Measurements from ENCODE around the gene NRSN2.

Gene NRSN2

DNA sequence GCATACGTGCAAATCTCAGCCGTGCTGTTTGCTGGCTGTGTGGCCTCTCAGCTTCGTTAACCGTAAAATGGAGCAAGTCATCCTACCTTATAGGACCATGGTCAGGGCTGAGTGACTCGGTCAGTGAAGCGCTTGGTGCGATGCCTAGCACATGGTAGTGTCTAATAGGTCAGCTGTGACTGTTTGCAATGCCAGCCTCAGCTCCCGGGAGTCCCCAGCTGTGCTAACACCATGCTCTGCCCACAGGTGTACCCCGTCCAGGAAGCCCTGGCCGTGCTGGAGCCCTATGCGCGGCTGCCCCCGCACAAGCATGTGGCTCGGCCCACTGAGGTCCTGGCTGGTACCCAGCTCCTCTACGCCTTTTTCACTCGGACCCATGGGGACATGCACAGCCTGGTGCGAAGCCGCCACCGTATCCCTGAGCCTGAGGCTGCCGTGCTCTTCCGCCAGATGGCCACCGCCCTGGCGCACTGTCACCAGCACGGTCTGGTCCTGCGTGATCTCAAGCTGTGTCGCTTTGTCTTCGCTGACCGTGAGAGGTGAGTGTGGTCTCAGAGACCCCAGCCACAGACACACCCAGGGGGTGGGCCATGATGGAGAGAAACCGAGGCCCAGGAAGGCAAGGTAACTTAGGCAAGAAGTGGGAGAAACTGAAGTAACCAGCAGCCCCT lies 44.3 kb downstream of the NRSN2 start:
- peak overlapping the region; percentile 99 for H3K27ac ChIP-seq
- TF ChIP-seq ZFX (IDR thresholded peaks at IDR 0.05; ENCODE audit: borderline replicate concordance), result no peak
- TF ChIP-seq, protein P1, sequence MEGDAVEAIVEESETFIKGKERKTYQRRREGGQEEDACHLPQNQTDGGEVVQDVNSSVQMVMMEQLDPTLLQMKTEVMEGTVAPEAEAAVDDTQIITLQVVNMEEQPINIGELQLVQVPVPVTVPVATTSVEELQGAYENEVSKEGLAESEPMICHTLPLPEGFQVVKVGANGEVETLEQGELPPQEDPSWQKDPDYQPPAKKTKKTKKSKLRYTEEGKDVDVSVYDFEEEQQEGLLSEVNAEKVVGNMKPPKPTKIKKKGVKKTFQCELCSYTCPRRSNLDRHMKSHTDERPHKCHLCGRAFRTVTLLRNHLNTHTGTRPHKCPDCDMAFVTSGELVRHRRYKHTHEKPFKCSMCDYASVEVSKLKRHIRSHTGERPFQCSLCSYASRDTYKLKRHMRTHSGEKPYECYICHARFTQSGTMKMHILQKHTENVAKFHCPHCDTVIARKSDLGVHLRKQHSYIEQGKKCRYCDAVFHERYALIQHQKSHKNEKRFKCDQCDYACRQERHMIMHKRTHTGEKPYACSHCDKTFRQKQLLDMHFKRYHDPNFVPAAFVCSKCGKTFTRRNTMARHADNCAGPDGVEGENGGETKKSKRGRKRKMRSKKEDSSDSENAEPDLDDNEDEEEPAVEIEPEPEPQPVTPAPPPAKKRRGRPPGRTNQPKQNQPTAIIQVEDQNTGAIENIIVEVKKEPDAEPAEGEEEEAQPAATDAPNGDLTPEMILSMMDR (IDR thresholded peaks at IDR 0.05), result no peak

- H3K27ac ChIP-seq, result peak overlapping the region; percentile 96
These were observed 46.4 kb downstream of the NRSN2 start for GRCh38 chr20:393296-393695.

DNA sequence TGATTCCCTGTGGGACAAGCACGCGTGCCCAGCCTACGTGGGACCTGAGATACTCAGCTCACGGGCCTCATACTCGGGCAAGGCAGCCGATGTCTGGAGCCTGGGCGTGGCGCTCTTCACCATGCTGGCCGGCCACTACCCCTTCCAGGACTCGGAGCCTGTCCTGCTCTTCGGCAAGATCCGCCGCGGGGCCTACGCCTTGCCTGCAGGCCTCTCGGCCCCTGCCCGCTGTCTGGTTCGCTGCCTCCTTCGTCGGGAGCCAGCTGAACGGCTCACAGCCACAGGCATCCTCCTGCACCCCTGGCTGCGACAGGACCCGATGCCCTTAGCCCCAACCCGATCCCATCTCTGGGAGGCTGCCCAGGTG lies 49.3 kb downstream of the NRSN2 start:
- TF ChIP-seq, protein P1 (IDR thresholded peaks at IDR 0.05), result no peak
- TF ChIP-seq ZFX (IDR thresholded peaks at IDR 0.05; ENCODE audit: borderline replicate concordance), result no peak
- H3K27ac ChIP-seq, result peak overlapping the region; percentile 96

DNA sequence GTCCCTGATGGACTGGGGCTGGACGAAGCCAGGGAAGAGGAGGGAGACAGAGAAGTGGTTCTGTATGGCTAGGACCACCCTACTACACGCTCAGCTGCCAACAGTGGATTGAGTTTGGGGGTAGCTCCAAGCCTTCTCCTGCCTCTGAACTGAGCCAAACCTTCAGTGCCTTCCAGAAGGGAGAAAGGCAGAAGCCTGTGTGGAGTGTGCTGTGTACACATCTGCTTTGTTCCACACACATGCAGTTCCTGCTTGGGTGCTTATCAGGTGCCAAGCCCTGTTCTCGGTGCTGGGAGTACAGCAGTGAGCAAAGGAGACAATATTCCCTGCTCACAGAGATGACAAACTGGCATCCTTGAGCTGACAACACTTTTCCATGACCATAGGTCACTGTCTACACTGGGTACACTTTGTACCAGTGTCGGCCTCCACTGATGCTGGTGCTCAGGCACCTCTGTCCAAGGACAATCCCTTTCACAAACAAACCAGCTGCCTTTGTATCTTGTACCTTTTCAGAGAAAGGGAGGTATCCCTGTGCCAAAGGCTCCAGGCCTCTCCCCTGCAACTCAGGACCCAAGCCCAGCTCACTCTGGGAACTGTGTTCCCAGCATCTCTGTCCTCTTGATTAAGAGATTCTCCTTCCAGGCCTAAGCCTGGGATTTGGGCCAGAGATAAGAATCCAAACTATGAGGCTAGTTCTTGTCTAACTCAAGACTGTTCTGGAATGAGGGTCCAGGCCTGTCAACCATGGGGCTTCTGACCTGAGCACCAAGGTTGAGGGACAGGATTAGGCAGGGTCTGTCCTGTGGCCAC lies 49.9 kb downstream of the NRSN2 start:
- H3K27ac ChIP-seq, result peak overlapping the region; percentile 96

GRCh38 chr20:397432-398237 lies 50.7 kb downstream of the NRSN2 start:
- TF ChIP-seq ZFX (IDR thresholded peaks at IDR 0.05; ENCODE audit: borderline replicate concordance), result no peak
- TF ChIP-seq, protein P1 (IDR thresholded peaks at IDR 0.05), result no peak

More for the DNA sequence above, 49.9 kb downstream of the NRSN2 start:
- TF ChIP-seq ZFX (IDR thresholded peaks at IDR 0.05; ENCODE audit: borderline replicate concordance), result no peak
- TF ChIP-seq, protein P1 (IDR thresholded peaks at IDR 0.05), result no peak

DNA sequence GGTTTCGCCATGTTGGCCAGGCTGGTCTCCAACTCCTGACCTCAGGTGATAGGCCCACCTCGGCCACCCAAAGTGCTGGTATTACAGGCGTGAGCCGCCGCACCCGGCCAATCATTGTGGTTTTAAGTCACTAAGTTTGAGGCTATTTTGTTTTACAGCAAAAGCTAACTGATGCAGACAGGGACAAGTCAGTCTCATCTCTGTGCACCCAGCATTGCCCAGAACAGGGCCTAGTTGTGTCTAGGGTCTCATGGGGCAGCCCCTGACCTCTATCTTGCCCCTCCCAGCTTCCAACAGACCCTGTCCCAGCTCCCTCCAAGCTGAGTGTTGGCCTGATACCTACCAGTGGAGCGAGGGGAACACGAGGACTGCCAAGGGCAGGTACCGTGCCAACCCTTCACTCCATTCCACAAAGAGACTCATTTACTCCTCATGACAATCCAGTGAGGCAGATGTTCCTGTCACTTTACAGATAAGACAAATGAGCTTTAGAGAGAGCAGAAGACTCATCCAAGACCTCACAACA lies 52.3 kb downstream of the NRSN2 start:
- peak overlapping the region; percentile 96 for H3K27ac ChIP-seq

More at GRCh38 chr20:397432-398237, 50.7 kb downstream of the NRSN2 start:
- peak overlapping the region; percentile 96 for H3K27ac ChIP-seq

DNA sequence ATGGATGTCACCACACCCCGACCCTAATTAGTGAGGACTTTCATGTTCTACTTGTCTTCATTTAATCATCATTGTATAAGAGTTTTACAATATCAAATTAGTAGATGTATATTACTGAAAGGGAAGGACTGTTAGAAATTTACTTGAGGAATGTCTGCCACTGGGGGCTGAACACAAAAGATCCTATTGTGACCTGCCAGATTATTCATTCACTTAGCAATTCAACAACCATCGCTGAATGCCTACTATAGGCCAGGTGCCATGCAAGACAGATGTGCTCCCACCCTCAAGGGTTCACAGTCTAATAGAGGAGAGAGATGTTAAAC lies 53.2 kb downstream of the NRSN2 start:
- TF ChIP-seq, protein P1 (IDR thresholded peaks at IDR 0.05), result no peak
- TF ChIP-seq ZFX (IDR thresholded peaks at IDR 0.05; ENCODE audit: borderline replicate concordance), result no peak
- H3K27ac ChIP-seq, result peak overlapping the region; percentile 96

More for the DNA sequence above, 52.3 kb downstream of the NRSN2 start:
- TF ChIP-seq ZFX (IDR thresholded peaks at IDR 0.05; ENCODE audit: borderline replicate concordance), result no peak
- TF ChIP-seq, protein P1 (IDR thresholded peaks at IDR 0.05), result no peak

Data from 22Rv1 (cell line).